Parathyroid adenoma (tissue), 2 donors: ENCODE results near the gene AHSG.
"Not testable (repeated sequence)": the region's sequence is repeated elsewhere in the genome, so short reads cannot be mapped to it uniquely, and the experiment has no call there.

ENCODE experiments used
- H2AFZ ChIP-seq: fragments of 300-600 bp; sonication (generic); one replicate; pipeline ENCODE4 v1.7.0; 2017; ENCODE audit warnings: antibody characterized with exemption, mild to moderate bottlenecking
- H3K27ac ChIP-seq: fragments of 300-600 bp; sonication (generic); one replicate; pipeline ENCODE4 v1.7.0; 2017
- H3K27me3 ChIP-seq: fragments of 300-600 bp; sonication (generic); one replicate; pipeline ENCODE4 v1.7.0; 2017; ENCODE audit warnings: low read length; ENCODE audit not compliant: control insufficient read depth, insufficient read depth
- H3K36me3 ChIP-seq: fragments of 300-600 bp; sonication (generic); one replicate; pipeline ENCODE4 v1.7.0; 2017; ENCODE audit warnings: low read length; ENCODE audit not compliant: control insufficient read depth, insufficient read depth
- H3K4me1 ChIP-seq: fragments of 300-600 bp; sonication (generic); one replicate; pipeline ENCODE4 v1.7.0; 2017; ENCODE audit warnings: control low read depth
- H3K4me2 ChIP-seq: fragments of 300-600 bp; sonication (generic); one replicate; pipeline ENCODE4 v1.7.0; 2017; ENCODE audit warnings: low read length
- H3K4me3 ChIP-seq: fragments of 300-600 bp; sonication (generic); one replicate; pipeline ENCODE4 v1.7.0; 2017; ENCODE audit warnings: low read depth, low read length
- H3K79me2 ChIP-seq: fragments of 300-600 bp; sonication (generic); one replicate; pipeline ENCODE4 v1.7.0; 2017; ENCODE audit warnings: control low read depth
- H3K9ac ChIP-seq: fragments of 300-600 bp; sonication (generic); one replicate; pipeline ENCODE4 v1.7.0; 2017; ENCODE audit warnings: mild to moderate bottlenecking
- H3K9me3 ChIP-seq: fragments of 300-600 bp; sonication (generic); one replicate; pipeline ENCODE4 v1.7.0; 2017; ENCODE audit warnings: low read length; ENCODE audit not compliant: control insufficient read depth
- TF ChIP-seq, protein P1 (sequence below): fragments of 300-600 bp; sonication (generic); IDR thresholded peaks from one replicate; pipeline ENCODE4 v1.7.0; 2017; ENCODE audit warnings: antibody characterized with exemption, mild to moderate bottlenecking
- donor health status: primary hyperparathyroidism.

Gene AHSG

DNA sequence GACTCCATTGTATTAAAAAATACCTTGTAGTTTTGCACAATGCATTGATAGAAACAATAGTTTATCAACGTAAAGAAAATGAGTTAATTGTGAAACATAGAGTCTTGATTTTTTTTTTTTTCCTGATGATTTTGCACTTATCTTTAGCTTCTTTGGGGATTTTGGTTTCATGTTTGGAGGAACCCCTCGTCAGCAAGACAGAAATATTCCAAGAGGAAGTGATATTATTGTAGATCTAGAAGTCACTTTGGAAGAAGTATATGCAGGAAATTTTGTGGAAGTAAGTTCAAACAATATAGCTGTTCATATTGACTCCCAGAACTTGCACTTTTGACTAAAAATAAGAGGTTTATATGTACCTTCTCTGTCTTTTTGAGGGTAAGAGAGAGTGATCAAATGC, 35.3 kb upstream of the AHSG start:
- Histone ChIP-seq H3K36me3 (no peaks in the 10 kb centered on the region), H3K79me2 (no peaks in the 10 kb centered on the region), H2AFZ (no peak overlapping the region), H3K27ac (no peak overlapping the region), H3K4me3 (no peak overlapping the region), H3K4me2 (no peak overlapping the region), H3K4me1 (no peaks in the 10 kb centered on the region), H3K27me3 (no peaks in the 10 kb centered on the region), H3K9ac (no peak overlapping the region), H3K9me3 (no peaks in the 10 kb centered on the region)
- TF ChIP-seq, protein P1, sequence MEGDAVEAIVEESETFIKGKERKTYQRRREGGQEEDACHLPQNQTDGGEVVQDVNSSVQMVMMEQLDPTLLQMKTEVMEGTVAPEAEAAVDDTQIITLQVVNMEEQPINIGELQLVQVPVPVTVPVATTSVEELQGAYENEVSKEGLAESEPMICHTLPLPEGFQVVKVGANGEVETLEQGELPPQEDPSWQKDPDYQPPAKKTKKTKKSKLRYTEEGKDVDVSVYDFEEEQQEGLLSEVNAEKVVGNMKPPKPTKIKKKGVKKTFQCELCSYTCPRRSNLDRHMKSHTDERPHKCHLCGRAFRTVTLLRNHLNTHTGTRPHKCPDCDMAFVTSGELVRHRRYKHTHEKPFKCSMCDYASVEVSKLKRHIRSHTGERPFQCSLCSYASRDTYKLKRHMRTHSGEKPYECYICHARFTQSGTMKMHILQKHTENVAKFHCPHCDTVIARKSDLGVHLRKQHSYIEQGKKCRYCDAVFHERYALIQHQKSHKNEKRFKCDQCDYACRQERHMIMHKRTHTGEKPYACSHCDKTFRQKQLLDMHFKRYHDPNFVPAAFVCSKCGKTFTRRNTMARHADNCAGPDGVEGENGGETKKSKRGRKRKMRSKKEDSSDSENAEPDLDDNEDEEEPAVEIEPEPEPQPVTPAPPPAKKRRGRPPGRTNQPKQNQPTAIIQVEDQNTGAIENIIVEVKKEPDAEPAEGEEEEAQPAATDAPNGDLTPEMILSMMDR = no peak

DNA sequence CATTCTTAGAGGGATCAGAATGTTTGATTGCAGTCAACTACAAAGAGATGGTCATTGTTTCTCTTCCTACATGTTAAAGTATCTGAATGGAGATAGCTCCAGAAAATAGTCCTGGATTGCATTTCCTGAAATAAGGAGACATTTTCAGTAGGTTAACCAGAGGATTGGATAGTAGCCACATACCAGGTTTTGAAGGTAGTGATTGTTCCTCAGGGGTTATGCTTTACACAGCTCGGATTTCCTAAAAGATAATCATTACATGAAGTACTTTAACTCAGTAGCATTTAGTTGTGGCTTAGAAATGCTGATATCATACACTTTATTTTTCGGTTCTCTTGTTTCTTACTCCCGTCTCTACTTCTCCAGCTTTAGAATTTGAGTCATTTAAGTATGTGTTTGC, 32.1 kb upstream of the AHSG start:
- Histone ChIP-seq H3K36me3 (no peaks in the 10 kb centered on the region), H3K27ac (no peak overlapping the region), H2AFZ (no peak overlapping the region), H3K27me3 (no peaks in the 10 kb centered on the region), H3K4me1 (no peaks in the 10 kb centered on the region), H3K4me2 (no peak overlapping the region), H3K9ac (no peak overlapping the region), H3K79me2 (no peaks in the 10 kb centered on the region), H3K4me3 (no peak overlapping the region), H3K9me3 (no peaks in the 10 kb centered on the region)
- TF ChIP-seq, protein P1 = no peak

DNA sequence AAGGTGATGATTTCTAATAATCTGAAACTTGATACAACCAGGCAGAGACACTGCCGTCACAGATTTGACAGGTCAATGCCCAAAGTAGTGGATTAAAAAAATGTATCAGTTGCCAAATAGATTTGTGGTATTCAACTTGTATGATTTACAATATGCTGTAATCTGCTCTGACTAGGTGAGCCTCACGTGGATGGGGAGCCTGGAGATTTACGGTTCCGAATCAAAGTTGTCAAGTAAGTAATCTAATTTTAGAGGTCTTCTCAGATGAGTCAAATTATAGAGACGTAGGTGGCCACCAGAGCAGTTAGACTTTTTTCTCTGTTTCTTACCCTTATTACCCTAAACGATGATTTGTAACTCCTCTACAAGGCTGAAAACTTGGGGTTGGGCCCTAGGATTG, 30.3 kb upstream of the AHSG start:
- Histone ChIP-seq H3K79me2 (no peaks in the 10 kb centered on the region), H3K9me3 (no peaks in the 10 kb centered on the region), H3K27ac (no peak overlapping the region), H2AFZ (no peak overlapping the region), H3K27me3 (no peaks in the 10 kb centered on the region), H3K9ac (no peak overlapping the region), H3K4me1 (no peaks in the 10 kb centered on the region), H3K36me3 (no peaks in the 10 kb centered on the region), H3K4me3 (no peak overlapping the region), H3K4me2 (no peak overlapping the region)
- TF ChIP-seq, protein P1 = no peak

DNA sequence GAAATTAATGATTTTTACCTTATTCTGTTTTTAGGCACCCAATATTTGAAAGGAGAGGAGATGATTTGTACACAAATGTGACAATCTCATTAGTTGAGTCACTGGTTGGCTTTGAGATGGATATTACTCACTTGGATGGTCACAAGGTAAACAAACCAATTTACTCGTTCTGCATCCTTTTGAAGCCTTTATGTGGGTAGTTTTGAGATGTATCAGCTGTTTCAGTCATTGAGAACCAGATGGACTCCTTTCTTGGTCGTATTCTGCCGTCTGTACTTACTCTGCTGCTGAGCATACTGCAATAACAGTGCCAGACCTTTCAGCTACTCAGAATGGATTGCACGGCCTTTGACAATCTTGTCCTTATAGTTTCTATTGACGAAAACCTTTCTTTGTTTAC, 29.0 kb upstream of the AHSG start:
- Histone ChIP-seq H3K4me2 (no peak overlapping the region), H3K4me3 (no peak overlapping the region), H3K9me3 (no peaks in the 10 kb centered on the region), H3K27me3 (no peaks in the 10 kb centered on the region), H3K79me2 (no peaks in the 10 kb centered on the region), H3K9ac (no peak overlapping the region), H3K36me3 (no peaks in the 10 kb centered on the region), H2AFZ (no peak overlapping the region), H3K4me1 (no peaks in the 10 kb centered on the region), H3K27ac (no peak overlapping the region)
- TF ChIP-seq, protein P1 = no peak

DNA sequence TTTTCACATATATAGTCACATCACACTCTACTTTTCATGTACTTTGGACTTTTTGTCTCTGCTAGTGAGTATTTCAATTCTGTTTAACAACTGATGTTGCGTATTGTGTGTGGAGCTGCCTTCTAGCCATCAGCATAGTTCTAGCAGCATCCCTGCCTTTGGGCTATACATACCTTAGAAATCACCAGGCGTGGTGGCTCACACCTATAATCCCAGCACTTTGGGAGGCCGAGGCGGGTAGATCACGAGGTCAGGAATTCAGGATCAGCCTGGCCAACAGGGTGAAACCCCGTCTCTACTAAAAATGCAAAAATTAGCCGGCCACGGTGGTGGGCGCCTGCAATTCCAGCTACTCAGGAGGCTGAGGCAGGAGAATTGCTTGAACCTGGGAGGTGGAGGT, 26.6 kb upstream of the AHSG start:
- not testable (repeated sequence) for H3K27me3 ChIP-seq, H3K36me3 ChIP-seq, H3K9me3 ChIP-seq, H3K9ac ChIP-seq, H3K27ac ChIP-seq, H3K79me2 ChIP-seq, H3K4me3 ChIP-seq, H2AFZ ChIP-seq, H3K4me2 ChIP-seq, H3K4me1 ChIP-seq
